Body of pancreas (tissue), 4 donors: ENCODE data around the gene DCXR.

Experiments
- POLR2A ChIP-seq, 3 donors: fragments of 450-650 bp; IDR thresholded peaks; one replicate each; pipeline ENCODE4 v1.6.1; 2016; ENCODE audit warnings: antibody characterized with exemption in 3 of 3, mild to moderate bottlenecking in 2 of 3
- TF ChIP-seq, protein P1 (sequence below), 7 experiments: fragments of 450-650 bp in 4 of 7; fragments of 200-600 bp in 3 of 7; sonication (generic) in 3 of 7; IDR thresholded peaks; one replicate each; pipeline ENCODE4 v1.5.1; 2016 to 2019; ENCODE audit warnings: antibody characterized with exemption in 7 of 7

DNA sequence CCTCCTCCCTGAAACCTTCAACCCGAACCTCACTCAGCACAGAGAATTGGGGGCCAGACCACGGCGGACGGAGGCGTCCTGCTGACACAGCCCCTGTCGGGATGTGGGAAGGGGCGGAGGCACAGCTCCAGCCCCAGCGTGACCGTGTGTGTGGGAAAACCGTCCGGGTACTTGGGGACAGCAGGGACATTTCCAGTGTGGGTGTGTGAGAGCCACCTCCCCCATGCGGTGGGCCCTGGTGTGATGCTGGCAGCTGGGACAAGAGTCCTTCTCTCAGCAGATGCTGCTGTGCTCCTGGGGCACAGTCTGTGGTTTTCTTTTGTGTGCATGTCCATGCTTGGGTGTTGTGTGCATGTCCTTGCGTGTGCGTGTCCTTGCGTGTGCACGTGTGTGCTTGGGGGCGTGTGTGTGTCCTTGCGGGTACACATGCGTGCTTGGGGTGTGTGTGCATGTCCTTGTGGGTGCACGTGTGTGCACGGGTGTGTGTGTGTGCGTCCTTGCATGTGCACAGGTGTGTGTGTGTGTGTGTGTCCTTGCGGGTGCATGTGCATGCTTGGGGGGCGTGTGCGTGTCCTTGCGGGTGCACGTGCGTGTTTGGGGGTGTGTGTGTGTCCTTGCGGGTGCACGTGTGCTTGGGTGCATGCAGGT is 31.7 kb downstream of the DCXR start:
- TF ChIP-seq, protein P1, sequence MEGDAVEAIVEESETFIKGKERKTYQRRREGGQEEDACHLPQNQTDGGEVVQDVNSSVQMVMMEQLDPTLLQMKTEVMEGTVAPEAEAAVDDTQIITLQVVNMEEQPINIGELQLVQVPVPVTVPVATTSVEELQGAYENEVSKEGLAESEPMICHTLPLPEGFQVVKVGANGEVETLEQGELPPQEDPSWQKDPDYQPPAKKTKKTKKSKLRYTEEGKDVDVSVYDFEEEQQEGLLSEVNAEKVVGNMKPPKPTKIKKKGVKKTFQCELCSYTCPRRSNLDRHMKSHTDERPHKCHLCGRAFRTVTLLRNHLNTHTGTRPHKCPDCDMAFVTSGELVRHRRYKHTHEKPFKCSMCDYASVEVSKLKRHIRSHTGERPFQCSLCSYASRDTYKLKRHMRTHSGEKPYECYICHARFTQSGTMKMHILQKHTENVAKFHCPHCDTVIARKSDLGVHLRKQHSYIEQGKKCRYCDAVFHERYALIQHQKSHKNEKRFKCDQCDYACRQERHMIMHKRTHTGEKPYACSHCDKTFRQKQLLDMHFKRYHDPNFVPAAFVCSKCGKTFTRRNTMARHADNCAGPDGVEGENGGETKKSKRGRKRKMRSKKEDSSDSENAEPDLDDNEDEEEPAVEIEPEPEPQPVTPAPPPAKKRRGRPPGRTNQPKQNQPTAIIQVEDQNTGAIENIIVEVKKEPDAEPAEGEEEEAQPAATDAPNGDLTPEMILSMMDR (IDR thresholded peaks at IDR 0.05) = no peak
- TF ChIP-seq POLR2A (IDR thresholded peaks at IDR 0.05) = no peak
